Central memory CD8-positive, alpha-beta T cell (primary cell): ENCODE data around the gene TMEM79.

Experiments
- ATAC-seq: fragments of 150-1000 bp; cut with Tn5 transposase; replicated peaks from 2 replicates; pipeline ENCODE4 v1.10.0; 2022; ENCODE audit warnings: mild to moderate bottlenecking, moderate FRiP score, moderate number of reproducible peaks; ENCODE audit not compliant: poor library complexity, severe bottlenecking; ENCODE audit errors: extremely low read depth
- DNase-seq, 2 donors: peaks; one replicate each; pipeline ENCODE4 v3.0.0; 2021; ENCODE audit warnings: low spot score in 2 of 2
- H3K27ac Mint-ChIP-seq: one replicate; pipeline ENCODE4 v1.8.0; 2022; ENCODE audit warnings: low read depth, mild to moderate bottlenecking, moderate library complexity, mixed read lengths
- H3K27me3 Mint-ChIP-seq: one replicate; pipeline ENCODE4 v1.8.0; 2022; ENCODE audit warnings: mixed read lengths
- H3K36me3 Mint-ChIP-seq: one replicate; pipeline ENCODE4 v1.8.0; 2022; ENCODE audit warnings: mild to moderate bottlenecking, moderate library complexity, mixed read lengths; ENCODE audit not compliant: insufficient read depth
- H3K4me1 Mint-ChIP-seq: one replicate; pipeline ENCODE4 v1.8.0; 2022; ENCODE audit warnings: mixed read lengths
- H3K4me3 Mint-ChIP-seq: one replicate; pipeline ENCODE4 v1.8.0; 2022; ENCODE audit warnings: mild to moderate bottlenecking, moderate library complexity, mixed read lengths
- H3K9me3 Mint-ChIP-seq: one replicate; pipeline ENCODE4 v1.8.0; 2022; ENCODE audit warnings: mixed read lengths

The TMEM79 gene

DNA sequence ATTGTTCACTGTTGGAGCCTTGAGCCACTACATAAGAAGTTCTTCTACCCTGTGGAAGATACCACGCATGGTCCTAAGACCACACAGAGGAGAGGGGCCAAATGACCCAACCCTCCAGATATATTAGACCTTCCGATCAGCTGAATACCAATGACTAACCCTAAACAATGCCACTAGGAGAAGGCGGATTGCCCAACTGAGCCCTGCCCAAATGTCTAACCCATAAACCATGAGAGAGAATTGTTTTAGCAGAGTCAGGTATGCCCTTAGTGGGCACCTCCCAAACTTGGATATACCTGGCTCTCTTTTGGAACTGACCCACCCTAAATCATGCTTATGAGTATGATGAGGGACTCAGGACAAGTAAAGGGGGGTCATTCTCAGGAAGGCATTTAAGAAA, 13.8 kb upstream of the TMEM79 start:
- ATAC-seq (no peak), DNase-seq (no peak)
- Mint-ChIP-seq H3K27ac (no peak overlapping the region), H3K4me1 (no peaks in the 10 kb centered on the region), H3K4me3 (no peak overlapping the region), H3K27me3 (no peaks in the 10 kb centered on the region), H3K36me3 (peaks cover 68% of the 10 kb centered on the region), H3K9me3 (no peaks in the 10 kb centered on the region)

- Mint-ChIP-seq H3K36me3 (peaks cover 65% of the 10 kb centered on the region), H3K9me3 (no peaks in the 10 kb centered on the region), H3K4me1 (peaks cover 17% of the 10 kb centered on the region), H3K27me3 (no peaks in the 10 kb centered on the region), H3K27ac (no peak overlapping the region), H3K4me3 (no peak overlapping the region)
- DNase-seq, result no peak
- no peak for ATAC-seq
Measured at GRCh38 chr1:156276532-156276931, 7.6 kb upstream of the TMEM79 start.

DNA sequence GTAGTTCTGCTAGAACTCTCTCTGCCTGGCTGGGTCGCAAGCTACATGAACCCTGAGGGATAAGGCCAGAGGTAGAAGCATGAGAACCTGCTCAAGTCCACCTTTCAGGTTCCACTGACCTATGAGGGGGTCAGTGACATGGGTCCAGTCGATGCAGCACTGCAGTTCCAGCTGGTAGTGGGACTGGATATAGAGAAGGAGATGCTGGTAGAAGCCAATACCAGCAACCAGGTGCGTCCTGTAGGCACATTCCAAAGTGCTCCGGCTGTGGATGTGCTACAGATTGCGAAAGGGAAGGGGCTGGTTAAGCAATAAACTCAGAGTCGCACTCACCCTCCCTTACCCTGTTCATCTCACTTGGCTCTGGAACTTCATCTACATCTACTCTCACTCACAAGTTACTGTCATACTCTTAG, 7.2 kb upstream of the TMEM79 start:
- Mint-ChIP-seq H3K4me1 (peaks cover 21% of the 10 kb centered on the region), H3K36me3 (peaks cover 61% of the 10 kb centered on the region), H3K4me3 (no peak overlapping the region), H3K27me3 (no peaks in the 10 kb centered on the region), H3K9me3 (no peaks in the 10 kb centered on the region), H3K27ac (peak overlapping the region; percentile 39)
- no peak for DNase-seq
- ATAC-seq, result no peak

DNA sequence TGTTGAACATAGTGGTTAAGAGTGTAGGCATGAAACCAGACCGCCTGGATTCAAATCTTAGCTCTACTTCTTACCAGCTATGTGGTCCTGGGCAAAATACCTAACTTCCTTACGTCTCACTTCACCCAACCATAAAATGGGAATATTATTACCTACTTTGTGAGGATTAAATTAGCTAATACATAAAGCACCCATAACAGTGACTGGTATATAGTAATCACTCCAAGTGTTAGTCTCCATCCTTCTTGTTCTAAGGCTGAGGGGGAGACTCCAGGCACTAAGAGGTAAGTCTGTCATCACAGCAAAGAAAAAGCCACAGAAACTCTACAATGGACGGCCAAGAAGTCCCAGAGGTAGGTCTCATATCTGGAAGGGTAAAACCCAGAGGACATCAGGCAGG, 4.3 kb upstream of the TMEM79 start:
- ATAC-seq (no peak), DNase-seq (no peak)
- Mint-ChIP-seq H3K4me3 (peak overlapping the region; percentile 29), H3K36me3 (peaks cover 50% of the 10 kb centered on the region), H3K4me1 (peaks cover 48% of the 10 kb centered on the region), H3K27me3 (no peaks in the 10 kb centered on the region), H3K9me3 (no peaks in the 10 kb centered on the region), H3K27ac (no peak overlapping the region)

DNA sequence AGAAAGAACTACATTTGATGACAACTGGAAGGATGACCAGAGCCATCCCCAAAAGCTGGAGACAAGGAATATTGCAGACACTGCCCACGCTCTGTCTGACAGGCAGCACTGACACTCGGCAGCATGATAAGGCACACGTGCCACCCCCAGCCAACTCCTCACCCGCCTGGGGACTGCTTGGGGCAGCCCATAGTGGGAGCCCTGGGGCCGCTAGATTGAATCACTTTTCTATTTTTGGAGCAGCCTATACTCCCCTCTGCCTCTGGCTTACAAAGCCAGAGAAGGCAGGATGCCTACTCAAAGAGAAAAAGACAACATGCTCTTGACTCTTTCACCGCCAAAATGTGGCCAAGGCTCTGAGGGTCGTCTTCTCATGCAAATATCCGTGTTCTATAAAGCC, 2.8 kb upstream of the TMEM79 start:
- peak; percentile 33 for ATAC-seq
- H3K36me3 Mint-ChIP-seq, result peaks cover 38% of the 10 kb centered on the region
- peaks cover 51% of the 10 kb centered on the region for H3K4me1 Mint-ChIP-seq
- peak overlapping the region; percentile 98 for H3K4me3 Mint-ChIP-seq
- DNase-seq, result peak in 1 of 2 donors; percentile 26
- H3K27ac Mint-ChIP-seq, result peak overlapping the region; percentile 94
- no peaks in the 10 kb centered on the region for H3K27me3 Mint-ChIP-seq
- H3K9me3 Mint-ChIP-seq, result no peaks in the 10 kb centered on the region

GRCh38 chr1:156281693-156282478, 2.2 kb upstream of the TMEM79 start:
- H3K27ac Mint-ChIP-seq, result peak overlapping the region; percentile 94
- no peaks in the 10 kb centered on the region for H3K9me3 Mint-ChIP-seq
- ATAC-seq (no peak), DNase-seq (no peak)
- H3K36me3 Mint-ChIP-seq, result peaks cover 32% of the 10 kb centered on the region
- H3K4me3 Mint-ChIP-seq, result peak overlapping the region; percentile 98
- peaks cover 51% of the 10 kb centered on the region for H3K4me1 Mint-ChIP-seq
- no peaks in the 10 kb centered on the region for H3K27me3 Mint-ChIP-seq

DNA sequence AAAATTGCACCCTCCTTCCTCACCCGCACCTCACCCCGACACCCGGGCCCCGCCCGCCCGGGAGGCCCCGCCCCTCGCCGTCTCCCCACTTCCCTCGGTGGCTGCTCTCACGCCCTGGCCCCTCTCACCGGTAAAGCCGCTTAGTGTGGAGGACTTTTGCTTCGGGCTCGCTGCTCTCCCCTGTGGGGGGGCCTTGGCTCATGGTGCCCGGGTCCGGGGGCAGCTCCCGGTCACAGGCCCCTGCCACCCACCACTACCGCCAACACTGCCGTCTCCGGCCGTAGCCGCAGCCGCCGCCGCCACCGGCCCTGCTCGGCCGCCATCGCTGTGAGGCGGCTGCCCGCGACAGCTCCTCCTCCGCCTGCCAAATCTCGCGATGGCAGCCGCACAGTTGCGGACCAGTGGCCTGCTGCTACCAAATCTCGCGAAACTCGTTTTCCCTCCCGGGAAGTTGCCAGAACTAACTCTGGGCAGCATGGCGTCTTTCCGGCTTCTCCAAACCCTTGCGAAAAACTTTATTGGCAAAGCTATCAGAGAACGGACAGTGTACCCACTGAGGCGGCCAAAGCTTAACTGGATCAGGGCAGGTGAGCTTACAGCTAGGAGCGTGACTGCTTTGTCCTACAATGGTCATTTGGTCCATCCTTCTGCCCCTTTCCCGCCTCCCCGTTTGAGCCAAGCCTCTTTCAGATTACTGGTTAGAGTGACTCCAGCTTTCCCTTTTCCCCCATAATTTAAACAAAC, 1.5 kb upstream of the TMEM79 start, which contains the start of gene SMG5:
TSS of gene SMG5 (minus strand) at position 347 of the 744 bp plus-strand sequence. CDS start at position 202, 145 bp downstream.
- Mint-ChIP-seq H3K9me3 (no peaks in the 10 kb centered on the region), H3K27ac (peak within 1 kb of the TSS; percentile 94), H3K36me3 (peaks cover 26% of the 10 kb centered on the region), H3K4me3 (peak within 1 kb of the TSS; percentile 98), H3K27me3 (no peaks in the 10 kb centered on the region), H3K4me1 (peaks cover 45% of the 10 kb centered on the region)
- peak; percentile 94 for ATAC-seq
- peak; percentile 85 to 94 for DNase-seq

DNA sequence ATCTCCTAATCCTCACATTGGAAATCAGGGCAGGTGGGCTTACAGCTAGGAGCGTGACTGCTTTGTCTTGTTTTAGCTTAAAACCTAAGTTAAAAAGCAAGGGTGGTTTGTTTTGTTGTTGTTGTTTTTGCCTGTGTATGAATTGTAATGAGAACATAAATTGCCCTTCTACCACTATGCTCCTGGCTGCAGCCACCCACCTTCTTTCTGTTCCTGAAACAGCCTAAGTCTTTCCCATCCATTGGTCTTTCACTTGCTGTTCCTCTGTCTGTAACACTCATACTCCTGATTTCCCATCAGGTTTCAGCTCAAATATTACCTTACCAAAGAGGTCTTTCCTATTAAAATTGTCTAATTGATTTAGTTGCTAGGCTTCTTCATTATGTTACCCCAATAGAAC, 604 bp upstream of the TMEM79 start:
- Mint-ChIP-seq H3K27me3 (no peaks in the 10 kb centered on the region), H3K9me3 (no peaks in the 10 kb centered on the region), H3K4me1 (peaks cover 45% of the 10 kb centered on the region), H3K27ac (peak overlapping the region; percentile 94), H3K4me3 (peak overlapping the region; percentile 98), H3K36me3 (peaks cover 22% of the 10 kb centered on the region)
- DNase-seq, result no peak
- no peak for ATAC-seq

DNA sequence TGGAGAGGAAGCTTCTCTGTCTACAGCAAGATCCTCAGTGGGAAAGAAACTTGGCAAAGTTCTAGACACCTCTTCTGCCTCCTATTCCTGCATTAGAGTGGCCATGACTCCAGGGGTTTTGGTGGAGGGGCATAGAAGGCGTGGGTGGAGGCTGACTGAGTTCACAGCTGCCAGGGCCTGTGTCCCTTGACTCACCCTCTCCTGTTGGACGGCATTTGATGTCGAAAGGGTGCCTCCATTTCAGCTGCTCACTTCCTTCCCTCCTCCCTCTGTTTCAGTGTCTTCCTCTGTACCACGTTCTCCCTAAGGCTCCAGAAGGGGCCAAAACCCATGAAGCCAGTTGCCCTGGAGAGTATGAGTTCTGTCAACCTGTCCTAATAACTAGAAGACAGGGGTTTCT, 632 bp downstream of the TMEM79 start:
- H3K4me1 Mint-ChIP-seq, result peaks cover 45% of the 10 kb centered on the region
- ATAC-seq, result no peak
- H3K4me3 Mint-ChIP-seq, result peak overlapping the region; percentile 39
- H3K9me3 Mint-ChIP-seq, result no peaks in the 10 kb centered on the region
- no peaks in the 10 kb centered on the region for H3K27me3 Mint-ChIP-seq
- no peak overlapping the region for H3K27ac Mint-ChIP-seq
- peaks cover 28% of the 10 kb centered on the region for H3K36me3 Mint-ChIP-seq
- DNase-seq, result no peak

DNA sequence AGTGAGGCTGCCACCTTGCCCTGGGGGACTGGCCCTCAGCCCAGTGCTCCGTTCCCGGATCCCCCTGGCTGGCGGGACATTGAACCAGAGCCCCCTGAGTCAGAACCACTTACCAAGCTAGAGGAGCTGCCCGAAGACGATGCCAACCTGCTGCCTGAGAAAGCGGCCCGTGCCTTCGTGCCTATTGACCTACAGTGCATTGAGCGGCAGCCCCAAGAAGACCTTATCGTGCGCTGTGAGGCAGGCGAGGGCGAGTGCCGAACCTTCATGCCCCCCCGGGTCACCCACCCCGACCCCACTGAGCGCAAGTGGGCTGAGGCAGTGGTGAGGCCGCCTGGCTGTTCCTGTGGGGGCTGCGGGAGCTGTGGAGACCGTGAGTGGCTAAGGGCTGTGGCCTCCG, 1.3 kb downstream of the TMEM79 start:
- Mint-ChIP-seq H3K36me3 (peaks cover 28% of the 10 kb centered on the region), H3K9me3 (no peaks in the 10 kb centered on the region), H3K4me1 (peaks cover 45% of the 10 kb centered on the region), H3K27ac (no peak overlapping the region), H3K4me3 (no peak overlapping the region), H3K27me3 (no peaks in the 10 kb centered on the region)
- ATAC-seq (no peak), DNase-seq (no peak)

DNA sequence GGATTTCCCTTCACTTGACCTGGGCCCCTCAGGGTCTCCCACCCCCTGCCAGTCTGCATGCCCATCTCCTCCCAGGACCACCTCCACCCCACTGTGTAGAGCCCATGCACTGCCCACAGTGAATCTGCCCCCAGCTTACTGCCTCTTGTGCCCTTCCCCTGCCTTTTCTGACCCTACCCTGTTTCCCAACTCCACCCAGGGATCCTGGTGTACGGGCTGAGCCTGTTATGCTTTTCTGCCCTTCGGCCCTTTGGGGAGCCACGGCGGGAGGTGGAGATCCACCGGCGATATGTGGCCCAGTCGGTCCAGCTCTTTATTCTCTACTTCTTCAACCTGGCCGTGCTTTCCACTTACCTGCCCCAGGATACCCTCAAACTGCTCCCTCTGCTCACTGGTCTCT, 1.9 kb downstream of the TMEM79 start:
- no peak for ATAC-seq
- Mint-ChIP-seq H3K4me3 (no peak overlapping the region), H3K9me3 (no peaks in the 10 kb centered on the region), H3K27me3 (no peaks in the 10 kb centered on the region), H3K27ac (no peak overlapping the region), H3K36me3 (peaks cover 28% of the 10 kb centered on the region), H3K4me1 (peaks cover 39% of the 10 kb centered on the region)
- no peak for DNase-seq

DNA sequence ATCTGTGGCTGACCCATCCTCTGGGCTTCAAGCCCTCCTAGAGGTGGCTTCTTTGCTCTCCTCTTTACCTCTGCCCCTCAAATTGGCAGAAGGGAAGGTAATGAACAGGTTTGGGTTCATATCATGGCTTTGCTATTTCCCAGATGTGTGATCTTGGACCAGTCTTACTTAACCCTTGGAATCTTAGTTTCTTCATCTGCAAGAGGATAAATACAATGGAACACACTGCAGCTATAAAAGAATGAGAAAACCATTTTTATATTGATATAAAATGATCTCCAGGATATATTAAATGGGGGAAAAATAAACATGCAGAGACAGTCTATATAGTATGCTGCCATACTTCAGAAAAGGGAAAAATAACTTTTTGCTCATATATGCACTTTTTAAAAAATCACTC, 5.7 kb downstream of the TMEM79 start:
- Mint-ChIP-seq H3K9me3 (no peaks in the 10 kb centered on the region), H3K27ac (no peak overlapping the region), H3K27me3 (no peaks in the 10 kb centered on the region), H3K36me3 (peaks cover 16% of the 10 kb centered on the region), H3K4me3 (no peak overlapping the region), H3K4me1 (peaks cover 19% of the 10 kb centered on the region)
- no peak for DNase-seq
- ATAC-seq, result no peak
